HCT116 (cell line): ENCODE results near the gene STAB1. TPM values are rescaled to one million over a fixed set of nuclear protein-coding genes. Genes with fewer than 3 reads are reported as not detected.

Experiments
- ATAC-seq: fragments of 200-7000 bp; cut with Tn5 transposase; 2 replicates; pipeline ENCODE4 v1.9.1; 2020; ENCODE audit warnings: mild to moderate bottlenecking, moderate library complexity
- BruUV-seq: library from RNA; stranded (reverse); fragments of 400-500 nt; replicated peaks from 2 replicates; lab custom pipeline; 2021; lab: Mats Ljungman, UMichigan
- CTCF ChIA-PET: fragments of 300-600 bp; sonication (Branson Sonifier 250); formaldehyde crosslinking; loops from one replicate; lab custom pipeline; 2021; ENCODE audit warnings: antibody characterized with exemption; lab: Charles Lee
- POLR2A ChIA-PET: fragments of 300-600, 350-600 bp; sonication (Branson Sonifier 250); formaldehyde crosslinking; loops from one replicate; lab custom pipeline; 2021; ENCODE audit warnings: antibody characterized with exemption; lab: Charles Lee
- RAD21 ChIA-PET, 2 experiments: fragments of 300-600 bp; sonication (Branson Sonifier 250); formaldehyde crosslinking; loops; one replicate each; lab custom pipeline; 2023; ENCODE audit warnings: low total read pairs in 2 of 2; ENCODE audit not compliant: uncharacterized antibody in 2 of 2, unreplicated experiment in 2 of 2, low non-redundant PET in 1 of 2; lab: Charles Lee
- DNase-seq: peaks from one replicate; pipeline ENCODE4 v3.0.0-alpha.2; 2010; ENCODE audit warnings: low read depth, low spot score
- H2AFZ ChIP-seq: fragments of 200-600 bp; shearing (Covaris generic), sonication (generic); 2 replicates; pipeline ENCODE4 v1.6.1; 2017; ENCODE audit warnings: low read depth, mixed run types, mixed read lengths, antibody characterized with exemption, low read length; ENCODE audit not compliant: poor library complexity, severe bottlenecking
- H3K27ac ChIP-seq: 2 replicates; pipeline ENCODE4 v1.5.1; 2012; ENCODE audit warnings: low read depth, low read length
- H3K27me3 ChIP-seq: fragments of 200-600 bp; sonication (generic); 2 replicates; pipeline ENCODE4 v1.6.1; 2016; ENCODE audit warnings: mixed run types, low read length, mixed read lengths; ENCODE audit not compliant: insufficient read depth
- H3K36me3 ChIP-seq, 2 experiments: fragments of 200-500 bp in 1 of 2; fragments of 200-600 bp in 1 of 2; sonication (Bioruptor generic) in 1 of 2; sonication (generic) in 1 of 2; 2 replicates each; pipeline versions ENCODE4 v1.5.1 to v1.6.1; 2014 to 2016; ENCODE audit warnings: low read length in 2 of 2, inconsistent platforms in 1 of 2, mixed read lengths in 1 of 2, mixed run types in 1 of 2; ENCODE audit not compliant: insufficient read depth in 2 of 2, control insufficient read depth in 1 of 2
- H3K4me1 ChIP-seq, 2 experiments: fragments of 200-600 bp in 1 of 2; sonication (generic) in 1 of 2; 2 replicates each; pipeline versions ENCODE4 v1.5.1 to v1.6.1; 2012 to 2017; ENCODE audit warnings: low read length in 2 of 2, inconsistent platforms in 1 of 2, mild to moderate bottlenecking in 1 of 2, mixed read lengths in 1 of 2, mixed run types in 1 of 2, moderate library complexity in 1 of 2; ENCODE audit not compliant: insufficient read depth in 2 of 2, control insufficient read depth in 1 of 2
- H3K4me2 ChIP-seq: fragments of 200-600 bp; sonication (generic); 2 replicates; pipeline ENCODE4 v1.6.1; 2017; ENCODE audit warnings: mixed run types, low read length, mixed read lengths
- H3K4me3 ChIP-seq, 2 experiments: fragments of 200-600 bp in 1 of 2; sonication (generic) in 1 of 2; replicated peaks in 1 of 2; 2 replicates each; pipeline ENCODE4 v1.5.1; 2011 to 2016; ENCODE audit warnings: low read length in 2 of 2, control low read depth in 1 of 2, low read depth in 1 of 2, mild to moderate bottlenecking in 1 of 2, mixed read lengths in 1 of 2, mixed run types in 1 of 2
- H3K79me2 ChIP-seq: fragments of 200-600 bp; sonication (generic); 2 replicates; pipeline ENCODE4 v1.6.1; 2017; ENCODE audit warnings: mild to moderate bottlenecking, mixed run types, low read length, moderate library complexity, mixed read lengths; ENCODE audit not compliant: insufficient read depth
- H3K9ac ChIP-seq: fragments of 200-600 bp; sonication (generic); 2 replicates; pipeline ENCODE4 v1.6.1; 2016; ENCODE audit warnings: low read length, mixed read lengths
- H3K9me2 ChIP-seq: fragments of 200-600 bp; sonication (generic), shearing (Covaris generic); 2 replicates; pipeline ENCODE4 v1.6.1; 2017; ENCODE audit warnings: mixed run types, mild to moderate bottlenecking, moderate library complexity; ENCODE audit not compliant: insufficient read depth
- H3K9me3 ChIP-seq, 2 experiments: fragments of 200-500 bp in 1 of 2; fragments of 200-600 bp in 1 of 2; sonication (Bioruptor generic) in 1 of 2; sonication (generic) in 1 of 2; 2 replicates each; pipeline ENCODE4 v1.6.1; 2014 to 2017; ENCODE audit warnings: low read length in 2 of 2, mixed read lengths in 2 of 2, inconsistent platforms in 1 of 2, low read depth in 1 of 2, mild to moderate bottlenecking in 1 of 2, mixed run types in 1 of 2, moderate library complexity in 1 of 2; ENCODE audit not compliant: control insufficient read depth in 1 of 2, insufficient read depth in 1 of 2
- H4K20me1 ChIP-seq: fragments of 200-600 bp; sonication (generic), shearing (Covaris generic); 2 replicates; pipeline ENCODE4 v1.6.1; 2017; ENCODE audit warnings: mixed run types, mild to moderate bottlenecking, moderate library complexity; ENCODE audit not compliant: insufficient read depth
- CBX3 ChIP-seq: IDR thresholded peaks from 2 replicates; pipeline ENCODE4 v1.6.1; 2012; ENCODE audit warnings: low read depth
- CEBPB ChIP-seq: IDR thresholded peaks from 2 replicates; pipeline ENCODE4 v1.6.1; 2012; ENCODE audit warnings: low read depth
- EGR1 ChIP-seq: IDR thresholded peaks from 2 replicates; pipeline ENCODE4 v1.6.1; 2012; ENCODE audit warnings: low read depth
- FOSL1 ChIP-seq: IDR thresholded peaks from 2 replicates; pipeline ENCODE4 v1.6.1; 2012; ENCODE audit warnings: low read depth
- JUND ChIP-seq: IDR thresholded peaks from 2 replicates; pipeline ENCODE4 v1.6.1; 2012
- POLR2A ChIP-seq: IDR thresholded peaks from 2 replicates; pipeline ENCODE4 v1.7.0; 2011; ENCODE audit warnings: borderline replicate concordance; ENCODE audit not compliant: insufficient read depth, insufficient read length; ENCODE audit errors: extremely low read depth
- POLR2AphosphoS5 ChIP-seq: IDR thresholded peaks from 2 replicates; pipeline ENCODE4 v1.6.1; 2011; ENCODE audit warnings: mild to moderate bottlenecking, low read depth, low read length, moderate library complexity
- SP1 ChIP-seq: IDR thresholded peaks from 2 replicates; pipeline ENCODE4 v1.6.1; 2012; ENCODE audit warnings: low read depth
- TCF7L2 ChIP-seq: IDR thresholded peaks from 2 replicates; pipeline ENCODE4 v1.7.0; 2011; ENCODE audit warnings: borderline replicate concordance, inconsistent platforms; ENCODE audit not compliant: insufficient read depth, insufficient read length; ENCODE audit errors: extremely low read depth
- ZFX ChIP-seq: fragments of 450-650 bp; IDR thresholded peaks from 2 replicates; pipeline ENCODE4 v1.6.1; 2017
- ZNF274 ChIP-seq: fragments of 200-500 bp; sonication (Bioruptor generic); IDR thresholded peaks from 2 replicates; pipeline ENCODE4 v1.6.1; 2014; ENCODE audit warnings: mild to moderate bottlenecking, low read depth, low read length, inconsistent platforms
- intact Hi-C: fragments of 100-400 bp; cut with micrococcal nuclease; formaldehyde crosslinking; loops from 2 replicates; pipeline ENCODE4 v1.10.0; 2022
- total RNA-seq: library from RNA; stranded (reverse); gene quantifications from one replicate; pipeline ENCODE4 v1.2.1, GENCODE V29; 2021; ENCODE audit not compliant: unreplicated experiment
- TF ChIP-seq, protein P1 (sequence below): IDR thresholded peaks from 2 replicates; pipeline ENCODE4 v1.6.1; 2012; ENCODE audit warnings: low read depth
- TF ChIP-seq, protein P2 (sequence below), 3 experiments: fragments of 200-600 bp in 1 of 3; sonication (generic) in 1 of 3; IDR thresholded peaks in 2 of 3; conservative IDR thresholded peaks in 1 of 3; 2 replicates each; pipeline ENCODE4 v1.5.1; 2012 to 2017; ENCODE audit warnings: low read depth in 2 of 3, low read length in 2 of 3, antibody characterized with exemption in 1 of 3, borderline replicate concordance in 1 of 3, control low read depth in 1 of 3, mild to moderate bottlenecking in 1 of 3, mixed read lengths in 1 of 3, mixed run types in 1 of 3, moderate library complexity in 1 of 3; ENCODE audit not compliant: insufficient read depth in 1 of 3
- TF ChIP-seq, protein P3 (sequence below): IDR thresholded peaks from 2 replicates; pipeline ENCODE4 v1.6.1; 2011; ENCODE audit warnings: mild to moderate bottlenecking, low read length, moderate library complexity; ENCODE audit not compliant: insufficient replicate concordance; ENCODE audit errors: extremely low read depth

The STAB1 gene
- total RNA-seq, 1 experiment from 2014 or later, result 0.44 TPM

DNA sequence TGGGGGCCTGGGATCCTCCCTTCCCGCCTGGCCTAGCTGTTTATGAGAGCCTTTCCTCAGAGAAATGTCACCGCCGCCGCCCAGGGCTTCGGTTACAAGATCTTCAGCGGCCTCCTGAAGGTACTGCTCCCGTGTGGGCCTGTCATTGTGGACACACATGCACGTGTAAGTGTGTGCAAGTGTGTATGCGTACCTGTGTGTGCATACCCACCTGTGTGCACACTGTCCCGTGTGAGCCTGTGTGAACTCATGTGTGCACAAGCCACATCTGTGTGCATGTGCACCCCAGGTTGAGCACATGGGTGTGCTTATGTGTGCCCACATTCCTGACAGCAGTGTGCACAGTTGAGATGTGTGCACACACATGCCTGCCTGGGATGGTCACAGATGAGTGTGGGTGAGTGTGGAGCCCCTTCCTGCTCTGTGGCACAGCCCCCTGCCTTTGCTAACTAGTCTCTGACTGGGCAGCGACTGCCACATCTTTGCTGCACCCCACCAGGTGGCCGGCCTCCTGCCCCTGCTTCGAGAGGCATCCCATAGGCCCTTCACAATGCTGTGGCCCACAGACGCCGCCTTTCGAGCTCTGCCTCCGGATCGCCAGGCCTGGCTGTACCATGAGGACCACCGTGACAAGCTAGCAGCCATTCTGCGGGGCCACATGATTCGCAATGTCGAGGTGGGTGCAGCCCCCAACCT, 24.5 kb downstream of the STAB1 start (continued):
- TF ChIP-seq POLR2A (no peak), TCF7L2 (no peak), CBX3 (no peak)
- TF ChIP-seq, protein P1, sequence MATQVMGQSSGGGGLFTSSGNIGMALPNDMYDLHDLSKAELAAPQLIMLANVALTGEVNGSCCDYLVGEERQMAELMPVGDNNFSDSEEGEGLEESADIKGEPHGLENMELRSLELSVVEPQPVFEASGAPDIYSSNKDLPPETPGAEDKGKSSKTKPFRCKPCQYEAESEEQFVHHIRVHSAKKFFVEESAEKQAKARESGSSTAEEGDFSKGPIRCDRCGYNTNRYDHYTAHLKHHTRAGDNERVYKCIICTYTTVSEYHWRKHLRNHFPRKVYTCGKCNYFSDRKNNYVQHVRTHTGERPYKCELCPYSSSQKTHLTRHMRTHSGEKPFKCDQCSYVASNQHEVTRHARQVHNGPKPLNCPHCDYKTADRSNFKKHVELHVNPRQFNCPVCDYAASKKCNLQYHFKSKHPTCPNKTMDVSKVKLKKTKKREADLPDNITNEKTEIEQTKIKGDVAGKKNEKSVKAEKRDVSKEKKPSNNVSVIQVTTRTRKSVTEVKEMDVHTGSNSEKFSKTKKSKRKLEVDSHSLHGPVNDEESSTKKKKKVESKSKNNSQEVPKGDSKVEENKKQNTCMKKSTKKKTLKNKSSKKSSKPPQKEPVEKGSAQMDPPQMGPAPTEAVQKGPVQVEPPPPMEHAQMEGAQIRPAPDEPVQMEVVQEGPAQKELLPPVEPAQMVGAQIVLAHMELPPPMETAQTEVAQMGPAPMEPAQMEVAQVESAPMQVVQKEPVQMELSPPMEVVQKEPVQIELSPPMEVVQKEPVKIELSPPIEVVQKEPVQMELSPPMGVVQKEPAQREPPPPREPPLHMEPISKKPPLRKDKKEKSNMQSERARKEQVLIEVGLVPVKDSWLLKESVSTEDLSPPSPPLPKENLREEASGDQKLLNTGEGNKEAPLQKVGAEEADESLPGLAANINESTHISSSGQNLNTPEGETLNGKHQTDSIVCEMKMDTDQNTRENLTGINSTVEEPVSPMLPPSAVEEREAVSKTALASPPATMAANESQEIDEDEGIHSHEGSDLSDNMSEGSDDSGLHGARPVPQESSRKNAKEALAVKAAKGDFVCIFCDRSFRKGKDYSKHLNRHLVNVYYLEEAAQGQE, result no peak

DNA sequence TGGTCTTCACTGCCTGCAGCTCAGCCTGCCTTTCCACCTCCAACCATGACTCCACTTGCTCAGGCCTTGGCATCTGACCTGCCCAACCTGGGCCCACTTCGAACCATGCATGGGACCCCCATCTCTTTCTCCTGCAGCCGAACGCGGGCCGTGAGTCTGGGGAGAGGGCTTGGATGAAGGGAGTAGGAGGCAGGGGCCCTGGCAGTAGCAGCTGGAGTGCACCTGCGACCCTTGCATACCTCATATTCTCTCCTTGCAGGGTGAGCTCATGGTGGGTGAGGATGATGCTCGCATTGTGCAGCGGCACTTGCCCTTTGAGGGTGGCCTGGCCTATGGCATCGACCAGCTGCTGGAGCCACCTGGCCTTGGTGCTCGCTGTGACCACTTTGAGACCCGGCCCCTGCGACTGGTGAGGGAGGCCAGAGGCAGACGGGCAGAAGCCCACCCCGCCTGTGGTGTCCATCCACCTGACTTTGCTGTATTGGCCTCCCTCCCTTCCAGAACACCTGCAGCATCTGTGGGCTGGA, 25.1 kb downstream of the STAB1 start:
- ChIA-PET POLR2A (no interaction called here), CTCF (no interaction called here), RAD21 (no interaction called here)
- BruUV-seq, result no TSS peak
- Histone ChIP-seq H3K4me2 (no peak overlapping the region), H4K20me1 (no peaks in the 10 kb centered on the region), H3K9ac (no peak overlapping the region), H3K36me3 (no peaks in the 10 kb centered on the region; a peak in 1 of 4 replicates), H3K4me1 (peaks cover 0 to 3% of the 10 kb centered on the region in 2 experiments; a peak in 1 of 4 replicates), H3K27ac (no peak overlapping the region), H3K9me2 (no peaks in the 10 kb centered on the region), H3K27me3 (no peaks in the 10 kb centered on the region), H3K79me2 (no peaks in the 10 kb centered on the region), H3K4me3 (no peak overlapping the region), H3K9me3 (no peaks in the 10 kb centered on the region), H2AFZ (no peak overlapping the region)
- intact Hi-C loops, result no loop called here
- DNase-seq, result no peak
- no peak for ATAC-seq
- TF ChIP-seq POLR2AphosphoS5, result no peak
- TF ChIP-seq ZFX, result no peak
- TF ChIP-seq JUND, result no peak
- no peak for TF ChIP-seq SP1
- TF ChIP-seq, protein P2, sequence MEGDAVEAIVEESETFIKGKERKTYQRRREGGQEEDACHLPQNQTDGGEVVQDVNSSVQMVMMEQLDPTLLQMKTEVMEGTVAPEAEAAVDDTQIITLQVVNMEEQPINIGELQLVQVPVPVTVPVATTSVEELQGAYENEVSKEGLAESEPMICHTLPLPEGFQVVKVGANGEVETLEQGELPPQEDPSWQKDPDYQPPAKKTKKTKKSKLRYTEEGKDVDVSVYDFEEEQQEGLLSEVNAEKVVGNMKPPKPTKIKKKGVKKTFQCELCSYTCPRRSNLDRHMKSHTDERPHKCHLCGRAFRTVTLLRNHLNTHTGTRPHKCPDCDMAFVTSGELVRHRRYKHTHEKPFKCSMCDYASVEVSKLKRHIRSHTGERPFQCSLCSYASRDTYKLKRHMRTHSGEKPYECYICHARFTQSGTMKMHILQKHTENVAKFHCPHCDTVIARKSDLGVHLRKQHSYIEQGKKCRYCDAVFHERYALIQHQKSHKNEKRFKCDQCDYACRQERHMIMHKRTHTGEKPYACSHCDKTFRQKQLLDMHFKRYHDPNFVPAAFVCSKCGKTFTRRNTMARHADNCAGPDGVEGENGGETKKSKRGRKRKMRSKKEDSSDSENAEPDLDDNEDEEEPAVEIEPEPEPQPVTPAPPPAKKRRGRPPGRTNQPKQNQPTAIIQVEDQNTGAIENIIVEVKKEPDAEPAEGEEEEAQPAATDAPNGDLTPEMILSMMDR (IDR thresholded peaks at IDR 0.05 in 2 of 3, conservative IDR thresholded peaks at IDR 0.05 in 1 of 3; ENCODE audit: borderline replicate concordance in 1 of 3, insufficient read depth in 1 of 3, low read depth in 2 of 3, low read length in 2 of 3), result no peak
- TF ChIP-seq, protein P3, sequence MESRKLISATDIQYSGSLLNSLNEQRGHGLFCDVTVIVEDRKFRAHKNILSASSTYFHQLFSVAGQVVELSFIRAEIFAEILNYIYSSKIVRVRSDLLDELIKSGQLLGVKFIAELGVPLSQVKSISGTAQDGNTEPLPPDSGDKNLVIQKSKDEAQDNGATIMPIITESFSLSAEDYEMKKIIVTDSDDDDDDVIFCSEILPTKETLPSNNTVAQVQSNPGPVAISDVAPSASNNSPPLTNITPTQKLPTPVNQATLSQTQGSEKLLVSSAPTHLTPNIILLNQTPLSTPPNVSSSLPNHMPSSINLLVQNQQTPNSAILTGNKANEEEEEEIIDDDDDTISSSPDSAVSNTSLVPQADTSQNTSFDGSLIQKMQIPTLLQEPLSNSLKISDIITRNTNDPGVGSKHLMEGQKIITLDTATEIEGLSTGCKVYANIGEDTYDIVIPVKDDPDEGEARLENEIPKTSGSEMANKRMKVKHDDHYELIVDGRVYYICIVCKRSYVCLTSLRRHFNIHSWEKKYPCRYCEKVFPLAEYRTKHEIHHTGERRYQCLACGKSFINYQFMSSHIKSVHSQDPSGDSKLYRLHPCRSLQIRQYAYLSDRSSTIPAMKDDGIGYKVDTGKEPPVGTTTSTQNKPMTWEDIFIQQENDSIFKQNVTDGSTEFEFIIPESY, result no peak
- TF ChIP-seq FOSL1, result no peak
- TF ChIP-seq CEBPB, result no peak
- no peak for TF ChIP-seq POLR2A
- TF ChIP-seq ZNF274, result no peak
- no peak for TF ChIP-seq EGR1
